Measurements from ENCODE around the gene CHST14.

CHST14 gene

DNA sequence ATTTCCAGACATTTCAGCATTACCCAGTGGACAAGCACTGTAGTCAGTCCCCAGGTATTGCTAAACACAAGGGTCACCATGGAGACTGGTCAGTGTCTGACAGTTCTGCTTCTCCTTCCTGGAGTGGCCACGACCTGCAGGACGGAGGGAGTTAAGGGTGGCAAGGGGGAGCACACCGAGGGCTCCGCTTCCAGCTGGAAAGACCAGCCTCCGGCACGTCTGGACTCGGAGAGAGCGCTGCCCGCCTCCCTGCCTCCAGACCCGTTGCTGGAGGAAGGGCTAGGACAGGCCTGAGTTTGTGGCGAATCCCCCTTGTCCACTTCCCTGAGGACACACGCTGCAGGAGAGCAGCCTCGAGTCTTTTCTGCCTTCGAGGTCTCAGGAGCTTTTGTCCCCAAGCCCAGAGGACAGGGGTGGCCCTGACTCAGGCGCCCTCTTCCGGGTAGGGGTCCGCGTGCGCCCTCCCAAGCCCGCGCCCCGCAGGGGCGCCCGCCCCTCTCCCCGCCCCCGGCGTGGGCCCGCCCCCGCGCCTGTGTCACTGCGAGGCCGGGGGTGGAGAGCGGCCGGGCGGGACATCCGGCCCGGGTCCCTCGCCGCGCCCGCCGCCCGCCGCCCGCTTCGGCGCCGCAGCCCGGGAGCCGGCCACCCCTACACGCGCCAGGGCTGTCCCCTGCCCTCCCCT is at the start of gene CHST14:
Gene CHST14 (plus strand): TSS at position 562 of the 682 bp plus-strand sequence. CDS start 230 bp downstream, outside the sequence.
- TF ChIP-seq CTCF (IDR thresholded peaks at IDR 0.05; ENCODE audit: low read depth, low read length), result no peak
- DNase-seq (ENCODE audit: extremely low read depth, low read depth), result no peak

GRCh38 chr15:40421246-40422157 is 49.3 kb upstream of the CHST14 start:
- DNase-seq (ENCODE audit: extremely low read depth, low read depth), result no peak
- TF ChIP-seq CTCF (IDR thresholded peaks at IDR 0.05; ENCODE audit: low read depth, low read length), result peak; percentile 95

GRCh38 chr15:40424483-40425115 is 46.2 kb upstream of the CHST14 start:
- no peak for DNase-seq (ENCODE audit: extremely low read depth, low read depth)
- TF ChIP-seq CTCF (IDR thresholded peaks at IDR 0.05; ENCODE audit: low read depth, low read length), result no peak

DNA sequence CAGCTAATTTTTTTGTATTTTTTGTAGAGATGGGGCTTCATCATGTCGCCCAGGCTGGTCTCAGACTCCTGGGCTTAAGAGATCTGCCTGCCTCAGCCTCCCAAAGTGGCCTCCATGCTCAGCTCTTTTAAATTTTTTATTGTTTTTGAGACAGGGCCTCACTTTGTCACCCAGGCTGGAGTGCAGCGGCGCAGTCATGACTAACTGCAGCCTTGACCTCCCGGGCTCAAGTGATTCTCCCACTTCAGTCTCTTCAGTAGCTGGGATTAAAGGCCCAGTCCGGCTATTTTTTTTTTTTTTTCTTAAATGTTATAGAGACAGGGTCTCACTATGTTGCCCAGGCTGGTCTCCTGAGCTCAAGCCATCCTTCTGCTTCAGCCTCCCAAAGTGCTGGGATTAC is 45.1 kb upstream of the CHST14 start:
- no peak for DNase-seq (ENCODE audit: extremely low read depth, low read depth)
- no peak for TF ChIP-seq CTCF (IDR thresholded peaks at IDR 0.05; ENCODE audit: low read depth, low read length)

DNA sequence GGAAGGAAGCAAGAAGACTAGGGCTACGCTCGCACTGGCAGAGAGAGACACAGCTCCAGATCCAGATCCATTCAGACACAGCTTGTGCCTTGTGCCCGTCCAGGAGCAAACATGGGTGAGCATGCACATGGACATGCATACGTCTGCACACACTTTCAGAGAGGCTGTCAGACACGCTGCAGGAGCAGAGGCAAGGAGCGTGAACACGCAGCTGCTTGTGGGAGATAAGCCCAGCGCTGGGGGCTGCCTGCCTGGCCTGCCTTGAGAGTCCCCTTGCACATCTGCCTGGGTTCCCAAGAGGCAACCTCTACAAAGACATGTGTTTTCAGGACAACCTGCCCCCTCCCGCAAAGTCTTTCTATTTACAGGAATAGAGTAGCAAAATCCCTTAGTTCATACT is 43.6 kb upstream of the CHST14 start:
- no peak for TF ChIP-seq CTCF (IDR thresholded peaks at IDR 0.05; ENCODE audit: low read depth, low read length)
- no peak for DNase-seq (ENCODE audit: extremely low read depth, low read depth)

GRCh38 chr15:40428185-40428584 is 42.6 kb upstream of the CHST14 start:
- no peak for TF ChIP-seq CTCF (IDR thresholded peaks at IDR 0.05; ENCODE audit: low read depth, low read length)
- DNase-seq (ENCODE audit: extremely low read depth, low read depth), result no peak
